GM19452 (cell line): ENCODE data around the gene CRLF1.
A peak's percentile ranks its signal among the peaks of the same experiment; 100 is the strongest.

ENCODE experiments used
- ATAC-seq: cut with Tn5 transposase; IDR thresholded peaks from one replicate; pipeline ENCODE4 v1.9.1; 2021; ENCODE audit not compliant: unreplicated experiment

The CRLF1 gene

GRCh38 chr19:18636969-18637629 lies 30.5 kb upstream of the CRLF1 start, which contains the start of gene KLHL26:
TSS of gene KLHL26 (plus strand) at chr19:18637028. CDS start at chr19:18637055, 27 bp downstream.
- ATAC-seq = no peak

GRCh38 chr19:18636183-18636968 lies 29.8 kb upstream of the CRLF1 start:
- peak; percentile 82 for ATAC-seq

DNA sequence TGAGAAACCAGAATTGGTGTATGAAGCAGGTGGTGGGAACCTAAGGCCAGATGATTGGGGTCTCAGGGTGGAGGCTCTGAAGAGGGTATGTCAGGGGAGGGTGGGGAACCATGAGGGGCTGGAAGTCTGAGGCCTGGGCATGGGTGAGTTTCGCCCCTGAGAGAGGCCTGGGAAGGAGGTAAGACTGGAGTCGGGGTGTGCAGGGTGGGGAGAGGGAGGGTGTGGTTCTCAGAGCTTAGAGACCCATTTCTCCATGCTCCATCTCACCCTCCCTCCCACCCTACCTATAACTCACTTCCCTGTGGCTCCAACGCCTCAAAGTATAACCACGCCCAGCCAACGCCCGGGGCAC lies 29.2 kb upstream of the CRLF1 start:
- no peak for ATAC-seq

DNA sequence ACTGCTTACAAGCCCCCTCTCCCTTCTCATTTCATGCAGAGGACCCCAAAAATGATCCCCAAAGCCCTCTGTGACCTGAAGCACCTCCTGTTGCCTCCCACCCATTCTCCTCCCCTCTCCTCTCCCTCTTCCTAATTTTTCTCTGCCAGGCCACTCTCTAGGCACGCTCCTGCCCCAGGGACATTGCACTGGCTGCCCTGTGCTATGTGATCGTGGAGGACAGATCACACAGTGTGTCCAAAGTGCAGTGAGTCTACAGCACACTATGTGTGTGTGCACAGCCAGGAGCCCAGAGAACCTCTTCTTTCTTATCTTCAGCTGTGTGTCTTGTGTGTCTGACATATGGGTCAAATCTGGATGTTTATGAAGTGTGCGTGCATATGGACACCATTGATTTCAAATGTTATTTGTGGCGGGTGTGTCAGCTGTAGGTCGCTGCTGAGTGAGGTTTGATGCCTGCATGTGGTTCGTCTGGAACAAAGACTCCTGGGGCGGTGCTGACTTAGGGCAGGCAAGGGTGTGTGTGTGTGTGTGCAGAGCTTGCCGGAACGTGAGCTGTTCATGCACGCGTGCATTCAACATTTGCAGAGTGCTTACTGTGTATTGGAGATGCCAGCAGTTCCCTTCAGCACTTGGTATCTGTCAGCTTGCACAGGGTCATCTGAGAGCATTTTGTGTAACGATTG lies 28.2 kb upstream of the CRLF1 start:
- no peak for ATAC-seq

DNA sequence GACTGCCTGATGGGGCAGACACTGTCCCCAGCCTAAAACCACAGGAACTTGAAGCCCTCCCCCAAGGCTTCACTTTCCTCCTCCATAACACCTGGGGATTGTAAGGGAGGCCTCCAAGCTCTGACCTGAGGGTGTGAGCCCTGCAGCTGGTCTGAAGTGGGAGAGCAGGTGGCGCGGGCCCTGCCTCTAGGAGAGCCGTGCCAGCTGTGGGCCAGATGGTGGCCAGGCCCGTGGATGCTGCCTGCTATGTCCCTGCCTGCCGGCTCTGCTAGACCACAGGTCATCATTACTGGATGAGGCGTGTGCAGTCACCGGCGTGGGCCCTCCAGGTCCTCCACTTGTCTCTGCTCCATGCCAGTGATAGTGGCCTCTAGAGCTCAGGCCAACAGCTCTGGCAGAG lies 26.7 kb upstream of the CRLF1 start:
- no peak for ATAC-seq

DNA sequence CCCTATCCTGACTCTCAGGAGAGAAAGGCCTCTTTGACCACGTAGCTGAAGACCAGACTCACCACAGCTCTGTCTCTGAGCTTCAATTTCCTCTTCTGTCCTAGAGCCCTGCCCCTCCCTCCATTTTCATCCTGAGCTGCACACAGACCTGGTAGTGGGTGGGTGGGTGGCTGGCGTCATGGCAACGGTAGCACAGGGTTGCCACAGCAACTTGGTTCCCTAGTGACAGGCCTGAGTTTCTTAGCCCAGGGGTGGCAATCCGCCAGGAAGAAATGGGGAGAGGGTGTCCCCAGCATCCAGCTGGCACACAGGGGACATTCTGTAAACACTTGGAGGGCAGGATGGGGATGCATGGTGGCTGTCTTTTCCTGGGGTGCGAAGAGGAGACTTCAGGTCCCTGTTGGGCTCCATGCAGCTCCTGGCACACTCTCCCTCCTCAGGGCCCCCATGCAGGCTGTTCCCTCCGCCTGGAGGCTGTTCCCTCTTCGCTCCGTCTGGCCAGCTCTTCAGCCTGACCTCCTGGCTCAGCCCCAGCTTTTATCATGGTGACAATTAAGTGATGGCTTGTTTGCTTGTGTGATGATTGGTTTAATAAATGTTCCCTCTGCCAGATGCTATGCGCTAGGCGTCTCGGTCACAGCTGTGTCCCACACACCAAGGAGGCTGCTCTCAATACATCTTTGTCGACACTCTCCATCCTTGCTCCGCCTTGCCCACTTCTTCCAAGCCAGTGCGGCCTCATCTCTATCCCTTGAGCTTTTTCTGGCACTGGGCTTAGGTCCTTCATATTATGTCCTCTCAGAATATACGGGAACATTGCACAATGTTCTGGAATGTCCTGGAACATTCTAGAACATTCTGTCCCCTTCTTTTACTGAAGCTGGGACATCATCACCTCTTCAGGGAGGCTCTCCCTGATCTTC lies 22.8 kb upstream of the CRLF1 start:
- no peak for ATAC-seq

- ATAC-seq = no peak
Measured at GRCh38 chr19:18626906-18627305, 20.3 kb upstream of the CRLF1 start.

GRCh38 chr19:18620902-18621301 lies 14.3 kb upstream of the CRLF1 start:
- no peak for ATAC-seq

DNA sequence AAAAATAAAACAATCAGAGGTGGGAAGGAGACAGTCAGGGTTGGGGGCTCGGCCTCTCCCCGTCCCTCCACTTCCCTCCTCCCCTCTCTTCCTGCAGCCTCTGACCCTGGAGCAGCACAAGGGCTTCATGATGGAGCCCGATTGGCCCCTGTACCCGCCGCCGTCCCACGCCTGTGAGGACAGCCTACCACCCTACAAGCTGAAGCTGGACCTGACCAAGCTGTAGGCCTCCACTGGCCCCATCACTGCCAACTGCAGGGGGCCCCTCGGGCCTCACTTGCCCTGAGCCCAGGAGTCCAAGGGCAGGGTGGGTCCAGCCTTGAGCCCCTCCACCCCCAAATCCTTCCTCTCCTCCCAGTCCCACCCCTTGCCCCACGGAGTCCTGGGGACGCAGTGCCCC lies 13.7 kb upstream of the CRLF1 start:
- ATAC-seq = no peak

- ATAC-seq = no peak
Measured at GRCh38 chr19:18618236-18618635, 11.6 kb upstream of the CRLF1 start.

- no peak for ATAC-seq
Measured at GRCh38 chr19:18617562-18617961, 11.0 kb upstream of the CRLF1 start.

DNA sequence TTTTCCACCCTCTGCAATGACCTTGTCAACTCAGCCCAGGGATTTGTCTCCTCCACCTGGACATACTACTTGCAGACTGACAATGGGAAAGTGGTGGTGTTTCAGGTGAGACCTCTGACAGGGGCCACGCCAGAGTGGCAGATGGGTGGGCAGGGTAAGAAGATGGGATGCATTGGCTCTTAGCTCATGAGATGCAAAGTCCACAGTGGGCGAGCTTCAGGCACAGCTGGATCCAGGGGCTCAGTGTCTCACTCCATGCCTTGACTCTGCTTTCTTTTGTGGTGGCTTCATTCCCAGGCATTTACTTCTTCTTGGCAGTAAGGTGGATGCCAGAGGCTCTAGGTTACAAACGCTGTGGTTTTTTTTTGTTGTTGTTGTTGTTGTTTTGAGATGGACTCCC lies 9.4 kb upstream of the CRLF1 start:
- no peak for ATAC-seq

DNA sequence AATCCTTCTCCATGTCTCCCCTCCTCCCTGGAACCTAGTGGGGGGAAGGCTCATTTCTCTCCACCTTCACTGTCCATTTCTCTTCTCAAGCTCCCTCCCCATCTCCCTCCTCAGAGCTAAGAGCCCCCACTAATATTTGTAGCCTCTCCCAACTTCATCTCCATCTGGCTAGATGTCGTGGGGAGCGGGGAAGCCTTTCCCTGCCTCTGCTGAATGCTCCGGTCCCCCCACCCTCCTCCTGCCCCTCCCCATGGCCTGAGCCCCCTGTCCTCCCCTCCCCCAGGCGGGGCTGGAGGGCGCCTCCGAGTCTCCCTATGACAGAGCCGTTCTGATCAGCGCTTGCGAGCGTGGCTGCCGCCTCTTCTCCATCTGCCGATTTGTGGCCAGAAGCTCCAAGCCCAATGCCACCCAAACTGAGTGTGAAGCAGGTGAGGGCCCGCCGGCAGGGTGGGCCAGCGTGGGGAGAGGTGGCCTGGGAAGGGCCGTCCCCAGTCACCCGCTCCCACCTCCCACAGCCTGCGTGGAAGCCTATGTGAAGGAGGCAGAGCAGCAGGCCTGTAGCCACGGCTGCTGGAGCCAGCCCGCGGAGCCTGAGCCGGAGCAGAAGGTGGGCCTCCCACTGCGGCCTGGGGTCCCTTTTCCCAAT lies 7.1 kb upstream of the CRLF1 start:
- ATAC-seq = no peak

GRCh38 chr19:18612772-18613588 lies 6.4 kb upstream of the CRLF1 start, which contains the start of gene TMEM59L:
TSS of gene TMEM59L (plus strand) at chr19:18612870. CDS start at chr19:18612959, 89 bp downstream.
- ATAC-seq = no peak

DNA sequence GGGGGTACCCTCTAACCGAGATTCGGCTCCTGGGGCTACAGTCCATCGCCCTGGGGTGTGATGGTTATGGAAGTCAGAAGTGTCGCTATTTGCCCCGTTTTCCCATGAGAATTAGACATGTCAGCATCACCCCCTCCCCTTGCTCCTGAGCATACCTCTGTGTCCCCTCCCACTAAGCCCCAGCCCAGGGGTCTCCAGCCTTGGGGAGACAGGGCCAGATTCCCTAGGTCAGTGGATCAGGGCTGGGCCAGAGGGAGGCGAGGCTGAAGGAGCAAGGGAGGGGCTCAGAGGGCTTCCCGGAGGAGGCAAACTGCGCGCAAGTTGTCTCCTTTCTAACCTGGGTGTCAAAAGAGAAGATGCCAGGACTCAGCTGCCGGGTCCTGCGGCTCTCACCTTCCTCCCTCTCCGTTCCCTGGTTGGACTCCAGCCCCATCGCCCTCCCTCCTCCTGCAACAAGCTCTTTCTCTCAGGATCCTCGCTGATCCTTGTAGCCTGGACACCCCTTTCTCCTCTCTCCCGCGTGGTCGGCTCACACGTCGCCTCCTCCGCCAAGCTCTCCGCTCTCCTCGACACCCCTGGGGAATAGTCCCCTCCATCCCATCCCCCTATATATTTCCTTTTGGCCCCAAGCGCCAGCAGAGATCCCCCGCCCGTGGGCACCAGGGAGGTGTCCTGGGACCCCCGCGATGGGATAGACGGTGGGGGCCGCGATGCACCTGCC lies 5.6 kb upstream of the CRLF1 start:
- no peak for ATAC-seq

GRCh38 chr19:18611327-18612050 lies 4.9 kb upstream of the CRLF1 start:
- ATAC-seq = no peak

DNA sequence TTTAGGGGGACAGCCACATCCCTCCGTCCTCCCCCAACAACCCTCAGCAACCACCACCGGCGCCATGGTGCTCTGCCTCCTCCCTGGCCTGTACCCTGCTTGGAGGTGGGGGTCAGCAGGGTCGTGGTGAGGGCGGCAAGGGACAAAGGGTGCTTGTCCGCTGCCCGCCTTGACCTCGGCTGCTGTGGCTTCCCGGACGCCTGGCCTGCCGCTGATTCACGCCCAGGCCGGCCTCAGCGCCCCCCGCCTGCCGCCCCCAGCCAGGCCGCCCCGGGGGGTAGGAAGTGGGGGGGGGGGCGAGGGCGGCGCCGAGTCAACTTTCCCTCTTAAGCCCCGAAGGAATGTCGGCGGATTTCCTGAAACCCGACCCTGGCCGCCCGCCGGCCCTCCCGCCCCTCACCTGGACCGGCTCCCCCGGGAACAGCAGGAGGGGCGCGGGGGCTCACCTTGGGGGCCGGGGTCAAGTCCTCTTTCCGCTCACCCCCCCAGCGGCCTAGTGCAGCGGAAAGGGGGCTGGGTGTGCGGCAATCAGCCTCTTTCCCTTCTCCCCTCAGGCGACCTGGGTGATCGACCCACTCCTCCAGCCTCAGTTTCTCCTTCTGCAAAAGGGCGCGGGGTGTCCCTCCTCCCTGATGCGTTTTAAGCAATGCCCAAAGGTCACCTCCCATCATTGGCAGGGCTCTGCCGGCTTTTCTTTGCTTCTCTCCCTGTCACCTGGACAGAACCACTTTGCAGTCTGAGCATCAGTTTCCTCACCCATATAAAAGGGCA lies 4.1 kb upstream of the CRLF1 start:
- no peak for ATAC-seq

- no peak for ATAC-seq
Measured at GRCh38 chr19:18610245-18610555, 3.6 kb upstream of the CRLF1 start.
